Stomach (tissue), 9 donors: ENCODE measurements around the gene DNLZ. TPM values are rescaled to one million over a fixed set of nuclear protein-coding genes. Genes with fewer than 3 reads are reported as not detected.

Experiments
- DNase-seq, 2 donors: peaks; one replicate each; pipeline versions ENCODE4 v3.0.0 to v3.0.0-alpha.2; 2013 to 2019
- H3K27ac ChIP-seq, 5 donors: fragments of 200-600 bp in 4 of 5; sonication (generic) in 4 of 5; one replicate each; pipeline ENCODE4 v1.5.1; 2013 to 2019; ENCODE audit warnings: mild to moderate bottlenecking in 1 of 5, moderate library complexity in 1 of 5
- H3K27me3 ChIP-seq, 3 donors: fragments of 200-600 bp; sonication (generic); one replicate each; pipeline ENCODE4 v1.5.1; 2017 to 2019; ENCODE audit warnings: mixed run types in 1 of 3
- H3K36me3 ChIP-seq, 4 donors: fragments of 200-600 bp; sonication (generic); 1 replicate in 3 of 4; 2 replicates in 1 of 4; pipeline ENCODE4 v1.5.1; 2016 to 2019
- H3K4me1 ChIP-seq, 4 donors: fragments of 200-600 bp; sonication (generic); one replicate each; pipeline ENCODE4 v1.5.1; 2016 to 2019
- H3K4me3 ChIP-seq, 4 donors: fragments of 200-600 bp; sonication (generic) in 3 of 4; one replicate each; pipeline ENCODE4 v1.5.1; 2016 to 2019; ENCODE audit warnings: mild to moderate bottlenecking in 1 of 4
- H3K9me3 ChIP-seq, 4 donors: fragments of 200-600 bp; sonication (generic); one replicate each; pipeline ENCODE4 v1.5.1; 2016 to 2019
- CTCF ChIP-seq, 7 experiments: fragments of 450-650 bp in 4 of 7; fragments of 200-600 bp in 3 of 7; sonication (generic) in 3 of 7; IDR thresholded peaks; one replicate each; pipeline ENCODE4 v1.5.1; 2016 to 2019; ENCODE audit warnings: antibody characterized with exemption in 7 of 7, control low read depth in 2 of 7, mild to moderate bottlenecking in 1 of 7
- EP300 ChIP-seq: sonication (generic); formaldehyde crosslinking; IDR thresholded peaks from one replicate; pipeline ENCODE4 v1.6.1; 2017; ENCODE audit warnings: antibody characterized with exemption
- POLR2A ChIP-seq, 4 donors: fragments of 450-650 bp; IDR thresholded peaks; one replicate each; pipeline ENCODE4 v1.6.1; 2016; ENCODE audit warnings: antibody characterized with exemption in 4 of 4, control low read depth in 2 of 4, mild to moderate bottlenecking in 1 of 4, moderate library complexity in 1 of 4
- POLR2AphosphoS5 ChIP-seq, 3 donors: sonication (generic); formaldehyde crosslinking; IDR thresholded peaks; one replicate each; pipeline ENCODE4 v1.6.1; 2016; ENCODE audit warnings: antibody characterized with exemption in 3 of 3
- WGBS, 5 donors: extraction: QIAGEN DNeasy Blood & Tissue Kit in 3 of 5; methylation state at CpG; one replicate each; pipeline versions ENCODE4 v1.1.5 to v1.1.7; 2013 to 2018; 5-methylcytosine and 5-hydroxymethylcytosine counted together
- intact Hi-C: fragments of 100-400 bp; cut with DNase I; formaldehyde crosslinking; loops from one replicate; pipeline ENCODE4 v1.15.1; 2023; ENCODE audit warnings: low total_unique reads
- polyA plus RNA-seq, 3 donors: library from polyadenylated mRNA; stranded (reverse); fragments of 200-250 nt; gene quantifications; one replicate each; pipeline ENCODE4 v1.2.3, GENCODE V29; 2013
- total RNA-seq, 5 donors: library from RNA; depleted of rRNA; stranded (reverse); fragments of >200 nt; gene quantifications; one replicate each; pipeline versions ENCODE4 v1.1.0 to v1.2.3, GENCODE V29; 2014 to 2016
- donor health status: healthy with polysubstance abuse.
- donor health status: Bipolar disorder and iron deficiency.
- donor health status: healthy.

DNLZ gene
- total and polyA plus RNA-seq, 8 donors: 1.3 to 16.8 (median 10.1) TPM; not detected in 1

GRCh38 chr9:136374183-136374575, 10.6 kb upstream of the DNLZ start:
- no peaks in the 10 kb centered on the region for H3K27me3 ChIP-seq
- H3K36me3 ChIP-seq: peaks cover 7 to 23% (median 15%) of the 10 kb centered on the region in 4 donors
- intact Hi-C loops: no loop called here
- TF ChIP-seq POLR2AphosphoS5 (IDR thresholded peaks at IDR 0.05) (no peak), CTCF (IDR thresholded peaks at IDR 0.05) (no peak), POLR2A (IDR thresholded peaks at IDR 0.05) (no peak), EP300 (no peak)
- no peak overlapping the region for H3K4me3 ChIP-seq
- DNase-seq: no peak
- H3K4me1 ChIP-seq: peaks cover 12 to 20% (median 16%) of the 10 kb centered on the region in 4 donors
- WGBS, 5 donors: 86 to 100% (median 87%) methylated on average over 2 to 14 of the region's 14 CpGs
- H3K9me3 ChIP-seq: no peaks in the 10 kb centered on the region
- H3K27ac ChIP-seq: no peak overlapping the region

- peak within 1 kb of the TSS in 2 of 5 donors; percentile 50 to 52 for H3K27ac ChIP-seq
- 62 to 67% (median 66%) methylated on average over 13 to 27 of the region's 27 CpGs for WGBS, 5 donors
These were observed 10.0 kb upstream of the DNLZ start, which contains the start of gene CARD9 for GRCh38 chr9:136373300-136374182. TSS of gene CARD9 (minus strand) at chr9:136373669. CDS start at chr9:136372078, 1,591 bp downstream.

GRCh38 chr9:136372561-136373299, 9.2 kb upstream of the DNLZ start:
- peak overlapping the region in 3 of 4 donors; percentile 26 to 39 (median 33) for H3K4me3 ChIP-seq
- H3K27me3 ChIP-seq: no peaks in the 10 kb centered on the region
- H3K9me3 ChIP-seq: no peaks in the 10 kb centered on the region
- peak; percentile 69 to 84 for DNase-seq
- WGBS, 5 donors: 13 to 16% (median 14%) methylated on average over 6 to 21 of the region's 21 CpGs
- no peak for TF ChIP-seq CTCF (IDR thresholded peaks at IDR 0.05)
- TF ChIP-seq POLR2AphosphoS5 (IDR thresholded peaks at IDR 0.05): peak in 1 of 3 donors; percentile 39
- H3K36me3 ChIP-seq: peaks cover 0 to 9% (median under 1%) of the 10 kb centered on the region in 4 donors
- peak overlapping the region in 2 of 5 donors; percentile 50 to 52 for H3K27ac ChIP-seq
- intact Hi-C loops: no loop called here
- H3K4me1 ChIP-seq: peaks cover 12 to 20% (median 16%) of the 10 kb centered on the region in 4 donors

More at GRCh38 chr9:136373300-136374182, 10.0 kb upstream of the DNLZ start, which contains the start of gene CARD9:
- H3K4me1 ChIP-seq: peaks cover 12 to 20% (median 16%) of the 10 kb centered on the region in 4 donors
- H3K36me3 ChIP-seq: peaks cover 4 to 17% (median 8%) of the 10 kb centered on the region in 4 donors
- intact Hi-C loops: no loop called here
- no peaks in the 10 kb centered on the region for H3K9me3 ChIP-seq
- H3K27me3 ChIP-seq: no peaks in the 10 kb centered on the region
- DNase-seq: no peak
- TF ChIP-seq POLR2AphosphoS5 (IDR thresholded peaks at IDR 0.05): no peak
- TF ChIP-seq CTCF (IDR thresholded peaks at IDR 0.05): no peak
- no peak for TF ChIP-seq POLR2A (IDR thresholded peaks at IDR 0.05)
- no peak for TF ChIP-seq EP300
- peak within 1 kb of the TSS in 3 of 4 donors; percentile 26 to 39 (median 33) for H3K4me3 ChIP-seq

DNA sequence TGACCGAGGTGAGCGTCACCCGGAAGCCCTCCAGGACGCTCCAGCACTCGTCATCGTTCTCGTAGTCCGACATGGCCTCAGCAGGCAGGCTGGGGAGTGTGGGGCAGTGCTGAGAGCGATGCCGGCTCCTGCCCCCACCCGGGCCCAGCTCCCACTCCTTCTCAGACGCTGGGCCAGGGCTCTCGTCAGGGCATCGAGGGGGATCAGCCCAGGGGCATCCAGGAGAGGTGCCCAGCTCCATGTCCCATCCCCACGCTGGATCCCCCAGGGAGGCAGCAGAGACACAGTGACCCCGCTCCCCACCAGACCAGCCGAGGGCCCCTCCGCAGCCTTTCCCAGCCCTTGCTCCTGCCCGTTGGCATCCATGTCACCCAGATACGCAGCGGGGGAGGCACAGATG, 8.5 kb upstream of the DNLZ start:
- peaks cover 12 to 20% (median 16%) of the 10 kb centered on the region in 4 donors for H3K4me1 ChIP-seq
- intact Hi-C loops: no loop called here
- H3K27ac ChIP-seq: peak overlapping the region in 2 of 5 donors; percentile 50 to 52
- H3K4me3 ChIP-seq: peak overlapping the region in 1 of 4 donors; percentile 39
- no peaks in the 10 kb centered on the region for H3K9me3 ChIP-seq
- WGBS, 5 donors: 79 to 91% (median 91%) methylated on average over 8 to 21 of the region's 21 CpGs
- no peak for DNase-seq
- no peaks in the 10 kb centered on the region for H3K27me3 ChIP-seq
- H3K36me3 ChIP-seq: peaks cover 0 to 7% (median 0%) of the 10 kb centered on the region in 4 donors
- TF ChIP-seq POLR2A (IDR thresholded peaks at IDR 0.05) (no peak), EP300 (no peak), CTCF (IDR thresholded peaks at IDR 0.05) (no peak), POLR2AphosphoS5 (IDR thresholded peaks at IDR 0.05) (no peak)
